ENCODE data around the gene TOX2.

Gene TOX2

DNA sequence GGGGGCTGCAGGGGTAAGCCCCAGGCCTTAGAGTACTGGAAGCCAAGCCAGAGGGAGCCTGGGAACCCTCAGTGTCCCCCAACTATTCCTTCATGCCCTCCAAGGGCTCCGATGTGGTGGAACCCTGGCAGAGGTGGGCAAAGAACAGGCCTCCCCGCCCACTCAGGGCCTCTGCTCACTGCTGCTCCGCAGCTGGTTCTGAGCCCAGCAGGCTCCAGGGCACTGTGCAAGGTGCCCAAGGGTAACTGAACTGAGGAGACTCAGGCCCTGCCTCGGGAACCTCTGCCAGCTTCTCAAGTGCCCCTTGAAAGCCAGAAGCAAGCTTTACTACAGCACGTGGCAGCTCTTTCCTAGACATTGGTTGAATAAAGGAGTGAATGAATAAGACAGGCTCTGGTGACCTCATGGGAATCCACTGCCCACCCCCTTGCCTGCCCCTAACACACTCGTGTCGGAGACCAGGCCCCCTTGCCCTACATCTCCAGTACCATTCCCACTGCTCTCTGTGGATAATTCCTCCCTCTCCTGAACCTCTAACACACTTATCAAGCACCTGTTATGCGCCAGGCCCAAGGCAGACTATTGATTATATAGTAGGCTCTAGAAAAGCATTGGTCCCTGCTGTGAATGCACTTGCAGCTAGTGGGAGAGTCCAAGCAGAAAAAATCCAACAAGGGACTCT, 55.0 kb downstream of the TOX2 start:
- Histone ChIP-seq H3K4me3 (ENCODE audit: low read depth, low read length) (no peak overlapping the region), H3K4me1 (ENCODE audit: control insufficient read depth, insufficient read depth, low read length) (no peaks in the 10 kb centered on the region), H3K27ac (ENCODE audit: extremely low read depth, low read depth, low read length) (no peak overlapping the region), H3K36me3 (ENCODE audit: control insufficient read depth in 2 of 2, insufficient read depth in 1 of 2, low read length in 2 of 2) (no peaks in the 10 kb centered on the region), H3K9me3 (ENCODE audit: control insufficient read depth, insufficient read depth, low read depth, low read length) (no peaks in the 10 kb centered on the region)
- POLR2A ChIA-PET = no interaction called here
- CTCF ChIA-PET = interaction anchor here (0.8 kb wide), 1 partner anchor 14 kb away, joined by 3 read pairs; no protein-coding TSS in a partner anchor
- TF ChIP-seq ZNF202 (tag by site-specific recombination; IDR thresholded peaks at IDR 0.05; ENCODE audit: borderline replicate concordance) (no peak), ZNF610 (tag by site-specific recombination; IDR thresholded peaks at IDR 0.05; ENCODE audit: borderline replicate concordance) (no peak), ZNF548 (tag by site-specific recombination; IDR thresholded peaks at IDR 0.05) (no peak), EGR2 (tag by site-specific recombination; IDR thresholded peaks at IDR 0.05; ENCODE audit: low read depth) (no peak), ZNF555 (tag by site-specific recombination; conservative IDR thresholded peaks at IDR 0.05) (no peak)

DNA sequence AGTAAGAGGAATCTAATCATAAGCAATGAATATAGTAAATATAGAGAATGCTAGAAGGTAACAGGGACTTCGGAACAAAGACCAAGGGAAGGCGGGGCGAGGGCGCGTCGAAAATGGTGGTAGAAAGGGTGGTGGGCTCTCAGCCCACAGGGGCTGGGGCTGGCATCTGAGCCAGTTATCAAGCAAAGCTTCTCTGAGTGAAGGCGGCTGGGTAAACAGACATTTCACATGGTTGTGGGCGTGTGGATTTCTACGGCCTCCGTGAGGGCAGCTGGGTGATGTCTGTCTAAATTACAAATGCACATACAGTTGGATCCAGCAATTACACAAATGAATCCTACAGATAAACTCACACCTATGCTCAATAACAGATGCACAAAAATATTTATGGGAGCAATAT, 56.6 kb downstream of the TOX2 start:
- no peak overlapping the region for H3K27ac ChIP-seq (ENCODE audit: extremely low read depth, low read depth, low read length)
- TF ChIP-seq ZFHX2 (tag by site-specific recombination; conservative IDR thresholded peaks at IDR 0.05) (peak; percentile 32; the same call in 1 of the 2 replicates), ZNF266 (tag by site-specific recombination; IDR thresholded peaks at IDR 0.05; ENCODE audit: low read depth) (no peak), EGR2 (tag by site-specific recombination; IDR thresholded peaks at IDR 0.05; ENCODE audit: low read depth) (peak; percentile 50)
- H3K36me3 ChIP-seq (ENCODE audit: control insufficient read depth in 2 of 2, insufficient read depth in 1 of 2, low read length in 2 of 2) = no peaks in the 10 kb centered on the region
- H3K4me3 ChIP-seq (ENCODE audit: low read depth, low read length) = no peak overlapping the region
- CTCF ChIA-PET = interaction anchor here (3.0 kb wide), 1 partner anchor 12 kb away, joined by 10 read pairs; no protein-coding TSS in a partner anchor
- POLR2A ChIA-PET = no interaction called here
- no peaks in the 10 kb centered on the region for H3K9me3 ChIP-seq (ENCODE audit: control insufficient read depth, insufficient read depth, low read depth, low read length)
- no peaks in the 10 kb centered on the region for H3K4me1 ChIP-seq (ENCODE audit: control insufficient read depth, insufficient read depth, low read length)

DNA sequence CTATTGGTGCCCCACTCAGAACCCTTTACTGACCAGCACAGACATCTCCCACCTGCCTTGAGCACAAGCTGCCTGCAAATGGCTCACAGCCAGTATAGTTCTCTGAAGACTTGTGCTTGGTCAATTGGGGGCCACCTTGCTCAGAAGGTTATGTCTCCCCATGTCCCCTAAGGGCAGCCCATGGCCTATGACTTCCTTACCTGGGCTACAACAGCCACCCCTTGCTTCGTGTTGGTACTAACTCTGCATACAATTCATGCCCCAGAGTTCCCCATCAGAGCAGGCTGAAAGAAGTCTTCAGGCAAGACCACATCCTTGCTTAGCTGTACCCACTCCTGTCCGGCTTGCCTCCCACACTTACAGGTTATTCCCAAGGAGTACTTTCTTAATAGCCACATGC, 57.4 kb downstream of the TOX2 start:
- Histone ChIP-seq H3K36me3 (ENCODE audit: control insufficient read depth in 2 of 2, insufficient read depth in 1 of 2, low read length in 2 of 2) (no peaks in the 10 kb centered on the region), H3K27ac (ENCODE audit: extremely low read depth, low read depth, low read length) (no peak overlapping the region), H3K9me3 (ENCODE audit: control insufficient read depth, insufficient read depth, low read depth, low read length) (no peaks in the 10 kb centered on the region), H3K4me1 (ENCODE audit: control insufficient read depth, insufficient read depth, low read length) (no peaks in the 10 kb centered on the region), H3K4me3 (ENCODE audit: low read depth, low read length) (no peak overlapping the region)
- TF ChIP-seq, protein P1, sequence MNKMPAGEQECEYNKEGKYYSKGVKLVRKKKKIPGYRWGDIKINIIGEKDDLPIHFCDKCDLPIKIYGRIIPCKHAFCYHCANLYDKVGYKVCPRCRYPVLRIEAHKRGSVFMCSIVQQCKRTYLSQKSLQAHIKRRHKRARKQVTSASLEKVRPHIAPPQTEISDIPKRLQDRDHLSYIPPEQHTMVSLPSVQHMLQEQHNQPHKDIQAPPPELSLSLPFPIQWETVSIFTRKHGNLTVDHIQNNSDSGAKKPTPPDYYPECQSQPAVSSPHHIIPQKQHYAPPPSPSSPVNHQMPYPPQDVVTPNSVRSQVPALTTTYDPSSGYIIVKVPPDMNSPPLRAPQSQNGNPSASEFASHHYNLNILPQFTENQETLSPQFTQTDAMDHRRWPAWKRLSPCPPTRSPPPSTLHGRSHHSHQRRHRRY (tag by site-specific recombination; IDR thresholded peaks at IDR 0.05) = no peak
- no peak for TF ChIP-seq ZNF132 (tag by site-specific recombination; IDR thresholded peaks at IDR 0.05; ENCODE audit: borderline replicate concordance)
- TF ChIP-seq, protein P2, sequence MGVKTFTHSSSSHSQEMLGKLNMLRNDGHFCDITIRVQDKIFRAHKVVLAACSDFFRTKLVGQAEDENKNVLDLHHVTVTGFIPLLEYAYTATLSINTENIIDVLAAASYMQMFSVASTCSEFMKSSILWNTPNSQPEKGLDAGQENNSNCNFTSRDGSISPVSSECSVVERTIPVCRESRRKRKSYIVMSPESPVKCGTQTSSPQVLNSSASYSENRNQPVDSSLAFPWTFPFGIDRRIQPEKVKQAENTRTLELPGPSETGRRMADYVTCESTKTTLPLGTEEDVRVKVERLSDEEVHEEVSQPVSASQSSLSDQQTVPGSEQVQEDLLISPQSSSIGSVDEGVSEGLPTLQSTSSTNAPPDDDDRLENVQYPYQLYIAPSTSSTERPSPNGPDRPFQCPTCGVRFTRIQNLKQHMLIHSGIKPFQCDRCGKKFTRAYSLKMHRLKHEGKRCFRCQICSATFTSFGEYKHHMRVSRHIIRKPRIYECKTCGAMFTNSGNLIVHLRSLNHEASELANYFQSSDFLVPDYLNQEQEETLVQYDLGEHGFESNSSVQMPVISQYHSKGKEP (tag by site-specific recombination; IDR thresholded peaks at IDR 0.05) = no peak
- TF ChIP-seq, protein P3, sequence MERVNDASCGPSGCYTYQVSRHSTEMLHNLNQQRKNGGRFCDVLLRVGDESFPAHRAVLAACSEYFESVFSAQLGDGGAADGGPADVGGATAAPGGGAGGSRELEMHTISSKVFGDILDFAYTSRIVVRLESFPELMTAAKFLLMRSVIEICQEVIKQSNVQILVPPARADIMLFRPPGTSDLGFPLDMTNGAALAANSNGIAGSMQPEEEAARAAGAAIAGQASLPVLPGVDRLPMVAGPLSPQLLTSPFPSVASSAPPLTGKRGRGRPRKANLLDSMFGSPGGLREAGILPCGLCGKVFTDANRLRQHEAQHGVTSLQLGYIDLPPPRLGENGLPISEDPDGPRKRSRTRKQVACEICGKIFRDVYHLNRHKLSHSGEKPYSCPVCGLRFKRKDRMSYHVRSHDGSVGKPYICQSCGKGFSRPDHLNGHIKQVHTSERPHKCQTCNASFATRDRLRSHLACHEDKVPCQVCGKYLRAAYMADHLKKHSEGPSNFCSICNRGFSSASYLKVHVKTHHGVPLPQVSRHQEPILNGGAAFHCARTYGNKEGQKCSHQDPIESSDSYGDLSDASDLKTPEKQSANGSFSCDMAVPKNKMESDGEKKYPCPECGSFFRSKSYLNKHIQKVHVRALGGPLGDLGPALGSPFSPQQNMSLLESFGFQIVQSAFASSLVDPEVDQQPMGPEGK (tag by site-specific recombination; IDR thresholded peaks at IDR 0.05) = no peak
- TF ChIP-seq ZNF585B (tag by site-specific recombination; IDR thresholded peaks at IDR 0.05) = no peak
- TF ChIP-seq ZNF530 (tag by site-specific recombination; IDR thresholded peaks at IDR 0.05; ENCODE audit: low read depth) = no peak
- TF ChIP-seq ZNF529 (tag by site-specific recombination; IDR thresholded peaks at IDR 0.05; ENCODE audit: insufficient replicate concordance) = no peak
- TF ChIP-seq MYNN (tag by site-specific recombination; IDR thresholded peaks at IDR 0.05; ENCODE audit: borderline replicate concordance) = no peak
- TF ChIP-seq ZNF121 (tag by site-specific recombination; IDR thresholded peaks at IDR 0.05) = no peak
- no peak for TF ChIP-seq ZNF2 (tag by site-specific recombination; IDR thresholded peaks at IDR 0.05)
- POLR2A ChIA-PET = no interaction called here
- CTCF ChIA-PET = interaction anchor here (3.0 kb wide), 1 partner anchor 12 kb away, joined by 10 read pairs; no protein-coding TSS in a partner anchor

Data from HEK293 (cell line).